Stimulated activated CD4-positive, alpha-beta T cell treated with anti-CD3 and anti-CD28 coated beads, TNF-alpha, amount 100 ng/mL, for 1 hour (primary cell): ENCODE results near the gene TFF3.

Source experiments
- DNase-seq, 3 donors: peaks; one replicate each; pipeline ENCODE4 v3.0.0-alpha.2; 2020; ENCODE audit warnings: low read depth in 3 of 3, low spot score in 1 of 3

TFF3 gene

GRCh38 chr21:42291003-42291750 lies 24.0 kb downstream of the TFF3 start:
- DNase-seq, result no peak

DNA sequence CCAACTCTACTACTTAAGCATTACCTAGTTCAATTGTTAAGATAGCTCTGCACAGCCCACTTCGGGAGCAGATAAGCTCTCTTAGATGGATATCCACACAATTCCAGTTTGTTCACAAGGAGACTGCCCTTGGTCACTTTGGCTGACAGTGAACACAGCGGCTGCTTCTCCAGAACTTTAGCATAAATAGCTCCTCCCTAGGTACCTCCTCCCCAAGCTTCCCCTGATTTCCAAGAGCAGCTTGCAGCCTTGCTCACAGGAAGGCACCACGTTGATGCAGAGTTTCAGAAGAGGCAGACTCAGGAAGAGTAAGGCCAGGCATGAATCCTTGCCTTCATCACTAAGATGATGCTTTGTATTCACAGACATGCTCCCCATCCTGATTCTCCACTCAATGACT lies 24.7 kb downstream of the TFF3 start:
- DNase-seq, result no peak

- no peak for DNase-seq
These were observed 25.3 kb downstream of the TFF3 start for GRCh38 chr21:42289926-42290325.

DNA sequence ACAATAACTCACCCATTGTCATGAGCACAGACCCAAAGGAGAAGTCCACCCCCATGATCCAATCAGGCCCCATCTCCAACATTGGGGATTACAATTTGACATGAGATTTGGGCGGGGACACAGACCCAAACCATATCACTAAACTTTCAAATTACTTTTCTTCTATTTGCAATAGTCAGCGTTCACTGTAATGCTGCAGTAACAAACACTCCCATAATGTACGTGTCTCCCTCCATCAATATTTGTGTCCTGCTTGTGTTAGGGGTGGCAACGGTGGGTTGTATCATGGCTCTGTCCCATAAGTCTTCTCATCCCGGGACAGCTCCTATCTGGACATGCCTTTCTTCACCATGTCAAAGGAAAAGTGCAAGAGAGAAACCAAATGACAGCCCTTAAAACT lies 26.2 kb downstream of the TFF3 start:
- no peak for DNase-seq

GRCh38 chr21:42287193-42288083 lies 27.8 kb downstream of the TFF3 start:
- DNase-seq, result no peak

- DNase-seq, result no peak
These were observed 28.8 kb downstream of the TFF3 start for GRCh38 chr21:42286416-42286815.

DNA sequence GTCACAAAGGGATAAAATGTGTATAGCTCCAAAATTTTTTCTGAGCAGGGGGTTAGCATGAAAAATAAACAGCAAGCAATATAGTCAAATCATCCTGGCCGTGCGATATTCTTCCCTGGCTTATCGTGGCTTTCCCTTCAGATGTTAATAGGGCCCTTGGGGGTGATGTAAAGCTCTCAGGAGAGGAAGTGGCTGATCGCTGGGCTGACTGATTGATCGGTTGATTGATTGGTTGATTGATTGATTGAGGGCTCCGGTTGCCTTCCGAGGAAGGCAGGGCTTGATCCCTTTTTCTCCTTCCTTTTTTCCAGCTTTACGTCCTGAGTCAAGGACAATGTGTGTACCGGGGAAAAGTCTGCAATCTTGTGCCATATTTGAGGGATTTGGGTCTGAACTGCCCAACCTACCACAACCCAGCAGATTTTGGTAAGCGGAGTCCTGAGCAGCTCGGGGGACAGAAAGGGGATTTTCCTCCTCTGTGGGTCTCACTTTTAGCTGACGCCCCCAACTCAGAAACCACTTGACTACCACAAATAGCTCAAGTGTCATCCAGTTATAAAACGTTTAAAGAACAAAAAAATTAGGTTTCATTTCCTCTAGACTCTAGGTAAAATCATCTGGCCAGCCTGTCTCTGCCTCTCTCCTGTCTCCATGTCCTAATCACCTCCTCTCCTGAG lies 29.5 kb downstream of the TFF3 start:
- no peak for DNase-seq

- no peak for DNase-seq
These were observed 32.5 kb downstream of the TFF3 start for GRCh38 chr21:42282715-42283114.

DNA sequence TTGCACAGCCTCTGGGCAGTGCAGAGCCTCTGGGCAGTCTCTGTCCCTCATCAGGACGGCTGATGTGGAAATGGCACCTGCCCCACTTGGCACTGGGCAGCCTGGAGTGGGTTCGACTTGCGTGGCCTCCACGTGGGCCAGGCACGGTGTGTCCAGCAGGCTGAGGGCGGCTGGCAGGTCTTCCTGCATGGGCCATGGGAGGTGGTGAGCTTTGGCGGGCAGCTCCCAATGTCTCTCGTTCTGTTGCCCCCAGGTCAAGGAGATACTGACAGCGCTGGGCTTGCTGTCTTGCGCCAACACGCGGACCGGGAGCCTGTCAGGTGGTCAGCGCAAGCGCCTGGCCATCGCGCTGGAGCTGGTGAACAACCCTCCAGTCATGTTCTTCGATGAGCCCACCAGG lies 33.2 kb downstream of the TFF3 start:
- DNase-seq, result no peak

- DNase-seq, result no peak
These were observed 34.0 kb downstream of the TFF3 start for GRCh38 chr21:42281181-42281680.

- DNase-seq, result no peak
These were observed 34.6 kb downstream of the TFF3 start for GRCh38 chr21:42280356-42281180.

DNA sequence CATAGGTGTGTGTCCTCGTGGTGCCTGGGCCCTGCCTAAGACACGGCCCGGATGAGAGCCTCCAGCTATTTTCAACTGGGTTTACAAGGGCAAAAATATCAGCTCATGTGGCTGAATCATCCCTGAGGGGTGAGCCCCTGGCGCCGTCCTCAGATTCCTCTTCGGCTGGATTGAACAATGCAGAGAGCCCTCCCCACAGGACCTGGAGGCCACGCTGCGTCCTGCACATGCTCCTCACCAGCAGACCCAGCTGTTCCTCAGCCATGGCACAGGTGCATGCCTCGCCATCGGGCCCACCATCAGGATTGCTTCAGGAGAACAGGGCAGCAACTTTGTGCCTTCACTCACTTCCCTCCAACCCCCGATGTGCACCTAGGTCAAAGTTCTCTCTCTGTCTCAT lies 35.3 kb downstream of the TFF3 start:
- DNase-seq, result no peak

GRCh38 chr21:42279341-42279871 lies 35.8 kb downstream of the TFF3 start:
- no peak for DNase-seq

DNA sequence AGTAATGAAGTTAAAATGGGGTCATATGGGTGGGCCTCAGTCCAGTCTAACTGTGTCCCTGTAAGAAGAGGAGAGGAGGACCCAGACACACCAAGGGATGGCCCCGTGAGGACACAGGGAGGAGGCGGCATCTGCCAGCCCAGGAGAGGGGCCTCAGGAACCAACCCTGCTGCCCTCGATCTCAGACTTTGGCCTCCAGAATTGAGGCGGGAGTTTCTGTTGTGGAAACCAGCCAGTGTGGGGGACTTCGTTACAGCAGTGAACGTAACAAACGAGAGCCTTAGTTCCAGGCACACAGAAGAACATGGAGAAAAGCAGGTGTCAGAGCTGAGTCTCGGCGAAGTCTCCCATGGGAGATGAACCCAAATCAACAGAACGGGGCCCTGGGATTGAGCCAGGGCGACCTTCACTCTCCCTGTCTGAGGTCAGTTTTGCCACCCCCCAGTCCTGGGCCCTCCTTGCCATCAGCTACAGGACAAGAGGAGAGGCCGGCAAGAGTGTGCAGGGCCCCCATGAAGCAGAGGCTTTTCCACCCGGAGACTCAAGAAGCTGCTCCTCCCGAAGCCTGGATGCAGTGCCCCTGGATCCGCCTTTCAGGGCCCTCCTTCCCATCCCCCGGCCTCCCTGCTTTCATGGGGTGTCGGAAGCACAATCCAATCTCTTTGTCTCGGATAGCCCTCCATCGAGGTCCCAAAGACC lies 36.6 kb downstream of the TFF3 start:
- no peak for DNase-seq

GRCh38 chr21:42277593-42277992 lies 37.6 kb downstream of the TFF3 start:
- DNase-seq, result no peak

GRCh38 chr21:42276526-42277154 lies 38.6 kb downstream of the TFF3 start:
- no peak for DNase-seq

GRCh38 chr21:42276076-42276475 lies 39.1 kb downstream of the TFF3 start:
- no peak for DNase-seq

GRCh38 chr21:42272984-42273600 lies 42.1 kb downstream of the TFF3 start:
- no peak for DNase-seq
